ENCODE measurements around the gene PAM.

- TF ChIP-seq CTCF (conservative IDR thresholded peaks at IDR 0.05; ENCODE audit: low read depth, low read length) (no peak), EZH2 (IDR thresholded peaks at IDR 0.05; ENCODE audit: borderline replicate concordance, low read depth, low read length, poor library complexity, severe bottlenecking) (no peak)
Observed at GRCh38 chr5:102716017-102716416, 39.1 kb upstream of the PAM start.

Measured in A673 (cell line).